HG03280 (cell line): ENCODE results near the gene MEGF9.

Experiments
- ATAC-seq: cut with Tn5 transposase; IDR thresholded peaks from one replicate; pipeline ENCODE4 v1.9.1; 2021; ENCODE audit warnings: mild to moderate bottlenecking, moderate library complexity; ENCODE audit not compliant: unreplicated experiment

MEGF9 gene

DNA sequence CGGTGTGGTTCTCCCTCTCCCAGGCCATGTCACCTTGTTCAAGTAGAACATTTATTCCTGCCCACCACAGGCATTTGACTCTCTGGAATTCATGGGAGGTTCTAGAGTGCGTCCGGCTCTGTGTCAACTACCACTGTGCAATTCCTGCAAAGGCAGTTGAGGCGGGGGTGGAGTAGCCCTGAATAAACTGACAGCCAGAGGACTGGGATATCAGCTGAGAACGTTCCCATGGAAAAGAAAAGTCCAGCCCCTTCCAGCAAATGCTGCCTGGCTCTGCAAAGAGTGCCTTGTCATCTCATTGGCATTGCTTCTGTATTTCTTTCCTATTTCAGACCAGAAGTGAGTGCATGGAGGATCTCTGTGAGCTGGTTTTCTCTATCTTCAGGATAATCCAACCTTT, 18.9 kb upstream of the MEGF9 start:
- no peak for ATAC-seq

DNA sequence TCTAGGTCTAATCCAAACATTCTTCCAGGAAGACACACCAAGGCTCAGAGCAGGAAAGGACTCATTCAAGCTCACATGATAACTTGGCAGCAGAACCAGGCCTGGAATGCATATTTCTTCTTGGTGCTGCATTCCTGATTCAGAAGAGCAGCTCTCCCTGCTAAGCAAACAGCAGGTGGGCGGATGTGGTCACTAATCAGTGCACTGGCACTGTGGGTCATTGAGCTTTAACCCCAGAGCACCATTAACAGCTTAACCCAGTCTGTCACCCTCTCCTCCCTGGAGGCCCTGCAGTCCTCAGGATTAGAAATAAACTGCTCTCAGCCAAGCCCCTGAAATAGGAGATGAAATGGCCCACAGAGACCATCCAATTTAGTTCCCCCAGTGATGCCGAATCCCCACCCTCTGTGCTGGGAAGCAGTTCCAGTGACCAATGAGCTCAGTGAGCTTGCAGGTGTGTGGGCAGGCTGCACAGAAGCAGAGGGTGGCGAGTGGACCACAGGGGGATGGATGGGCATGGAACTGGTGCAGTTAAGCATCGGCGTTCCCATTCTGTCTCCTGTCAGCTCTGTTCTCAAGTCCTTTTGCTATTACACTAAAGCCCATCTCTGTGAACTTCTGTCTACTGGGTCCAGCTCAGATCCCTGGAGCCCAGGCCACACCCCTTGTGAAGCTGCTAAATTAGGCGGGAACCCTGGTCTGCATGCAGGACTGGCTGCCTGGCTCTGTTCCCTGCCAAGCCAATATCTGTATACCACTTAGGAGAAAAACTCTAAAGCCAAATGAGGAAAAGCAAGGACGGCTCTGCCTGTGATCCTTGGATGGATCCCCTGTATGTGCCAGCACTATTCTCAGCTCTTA, 16.6 kb upstream of the MEGF9 start:
- ATAC-seq, result no peak

DNA sequence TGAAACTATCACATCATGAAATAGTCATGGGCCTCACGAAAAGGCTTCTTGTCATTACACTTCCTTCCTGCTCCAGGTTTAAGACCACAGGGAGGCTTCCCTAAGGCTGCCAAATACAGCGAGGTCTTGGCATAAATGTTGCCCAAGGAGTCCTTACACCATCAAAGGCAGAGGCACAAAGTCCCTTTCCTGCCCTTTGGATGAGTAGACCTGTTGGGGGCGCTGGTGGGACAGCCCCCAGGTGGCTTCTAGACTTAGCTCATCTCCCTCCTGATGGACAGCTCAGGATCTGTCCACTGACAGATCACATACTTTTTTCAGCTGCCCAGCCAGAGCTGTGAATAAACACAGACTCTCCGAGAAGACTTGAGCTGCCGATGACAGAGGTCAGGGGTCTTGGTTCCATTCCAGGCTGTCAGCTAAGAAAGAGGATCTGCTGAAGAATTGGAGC, 15.5 kb upstream of the MEGF9 start:
- no peak for ATAC-seq

DNA sequence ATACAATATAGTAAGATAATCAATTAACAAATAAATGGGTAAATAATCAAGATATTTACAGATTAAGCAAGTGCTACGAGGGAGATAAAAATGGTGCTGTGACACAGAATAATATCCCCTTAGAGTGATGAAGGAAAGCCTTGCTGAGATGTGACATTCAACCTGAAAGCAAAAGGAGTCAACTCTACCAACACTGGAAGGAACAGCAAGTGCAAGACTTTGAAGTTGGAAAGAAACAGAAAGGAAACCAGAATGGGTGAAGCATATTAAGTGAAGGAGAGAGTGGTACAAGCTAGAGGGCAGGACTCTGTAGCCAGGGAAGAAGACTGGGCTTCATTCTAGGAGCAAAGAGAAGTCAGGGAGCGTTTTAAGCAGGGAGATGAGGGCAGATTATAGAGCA, 12.2 kb upstream of the MEGF9 start:
- ATAC-seq, result no peak

DNA sequence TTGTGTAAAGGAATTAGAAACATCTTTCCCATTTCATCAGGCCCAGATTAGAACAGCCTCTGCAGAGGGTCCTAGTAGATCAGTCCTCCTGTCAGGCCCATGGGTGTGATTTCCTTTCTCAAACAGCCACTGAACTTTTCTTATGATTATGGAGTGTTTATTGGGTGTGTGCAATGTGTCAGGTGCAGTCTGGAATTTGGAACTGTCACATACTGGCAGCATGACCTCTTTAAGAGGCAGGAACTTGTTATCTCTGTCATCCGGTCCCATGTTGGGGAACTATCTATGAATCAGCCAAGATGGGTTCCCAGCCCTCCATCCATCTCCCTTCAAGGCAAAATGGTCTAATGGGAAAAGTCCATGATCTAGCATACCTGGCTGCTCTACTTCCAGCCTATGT, 11.6 kb upstream of the MEGF9 start:
- no peak for ATAC-seq

DNA sequence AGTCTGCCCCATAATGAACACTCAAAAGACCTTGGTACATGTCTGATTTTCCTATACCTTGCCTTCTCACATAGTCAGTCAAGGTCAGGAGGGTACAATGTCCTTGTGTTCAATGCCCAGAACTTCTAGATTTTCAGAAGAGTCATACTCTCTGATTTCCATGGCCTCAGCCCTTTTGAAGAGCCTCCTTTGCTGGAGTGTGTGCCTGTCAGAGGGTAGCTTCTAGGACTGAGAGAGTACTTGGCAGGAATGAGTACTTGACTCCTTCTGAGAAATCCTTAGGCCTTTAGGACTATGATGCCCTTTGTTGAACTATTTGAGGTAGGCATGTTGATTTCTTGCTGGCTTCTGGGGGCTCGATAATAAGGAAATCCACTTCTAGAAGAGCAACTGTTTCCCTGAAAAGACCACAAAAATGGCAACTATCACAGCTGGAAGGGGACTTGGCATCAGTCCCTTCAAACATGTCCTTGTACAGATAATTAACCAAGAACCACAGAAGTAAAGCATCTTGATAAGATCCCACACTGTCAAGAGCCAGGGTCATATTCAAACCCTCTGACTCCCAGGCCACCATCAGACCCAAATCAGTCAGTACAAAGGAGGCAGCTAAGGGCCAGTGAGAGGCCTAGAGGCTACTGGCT, 10.6 kb upstream of the MEGF9 start:
- ATAC-seq, result no peak

DNA sequence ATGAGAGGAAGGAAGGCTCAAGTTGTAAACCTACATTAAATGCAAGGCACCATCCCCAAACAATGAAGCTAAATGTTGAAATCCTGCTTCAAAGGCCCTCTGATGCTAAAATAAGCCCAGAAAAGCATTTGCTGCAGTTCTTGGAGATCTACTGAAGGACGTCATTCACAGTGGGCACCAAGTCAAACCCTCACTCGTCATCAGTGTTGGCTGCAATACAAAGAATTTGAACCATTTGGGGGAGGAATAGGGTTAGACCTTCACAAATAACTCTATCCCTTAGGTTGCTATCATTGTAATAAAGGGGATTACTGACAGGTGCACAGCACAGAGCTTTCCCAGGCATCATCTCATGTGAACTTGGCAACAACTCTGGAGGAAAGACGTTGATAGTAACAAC, 9.3 kb upstream of the MEGF9 start:
- ATAC-seq, result no peak

DNA sequence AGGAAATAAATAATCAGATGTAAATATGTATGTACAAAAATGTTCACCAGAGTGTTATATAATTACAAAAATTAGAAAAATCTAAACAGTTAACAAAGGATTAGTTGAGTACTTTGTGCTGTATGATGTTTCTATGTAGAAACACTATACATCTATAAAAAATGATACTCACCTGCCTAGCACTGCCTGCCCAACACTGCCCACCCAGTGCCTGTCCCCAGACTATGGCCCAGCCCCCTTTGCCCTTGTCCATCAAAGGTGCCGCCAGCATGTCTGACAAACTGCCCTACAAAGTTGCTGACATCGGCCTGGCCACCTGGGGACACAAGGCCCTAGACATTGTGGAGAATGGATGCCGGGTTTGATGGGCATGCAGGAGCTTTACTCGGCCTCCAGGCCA, 6.1 kb upstream of the MEGF9 start:
- ATAC-seq, result no peak

DNA sequence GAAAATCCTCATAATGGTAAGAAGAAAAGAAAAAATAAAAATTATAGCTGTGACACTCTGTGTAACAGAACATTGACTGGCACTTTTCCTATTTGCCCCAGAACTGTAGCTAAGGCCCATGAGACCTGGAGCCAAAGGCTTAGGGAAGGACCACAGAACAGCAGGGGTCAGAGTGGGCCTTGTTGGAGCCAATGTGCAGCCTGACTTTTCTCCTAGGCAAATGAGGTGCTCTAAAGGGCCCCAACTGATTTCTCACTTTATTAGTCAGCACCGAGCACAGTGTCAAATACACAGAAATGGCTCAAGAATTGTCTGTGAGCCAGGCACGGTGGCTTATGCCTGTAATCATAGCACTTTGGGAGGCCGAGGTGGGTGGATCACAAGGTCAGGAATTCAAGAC, 4.0 kb upstream of the MEGF9 start:
- ATAC-seq, result no peak

DNA sequence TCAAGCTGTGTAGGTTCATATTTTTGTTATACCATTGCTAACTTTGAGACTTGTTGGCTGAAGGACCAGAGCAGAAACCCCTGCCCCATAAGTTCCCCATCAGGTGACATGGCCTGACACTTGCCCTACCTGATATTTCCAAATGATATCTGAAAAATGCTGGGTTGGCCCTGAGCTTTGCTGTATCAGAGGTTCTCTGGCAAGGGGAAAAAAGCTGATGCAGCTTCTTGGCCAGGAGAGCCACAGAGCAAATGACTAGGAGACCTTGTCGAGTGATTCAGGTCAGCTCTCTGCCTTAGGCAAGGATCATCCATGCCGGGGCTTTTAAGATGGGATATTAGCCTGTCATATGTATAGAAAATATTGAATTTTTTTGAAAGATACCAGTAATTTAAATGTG, 2.9 kb upstream of the MEGF9 start:
- ATAC-seq, result no peak

DNA sequence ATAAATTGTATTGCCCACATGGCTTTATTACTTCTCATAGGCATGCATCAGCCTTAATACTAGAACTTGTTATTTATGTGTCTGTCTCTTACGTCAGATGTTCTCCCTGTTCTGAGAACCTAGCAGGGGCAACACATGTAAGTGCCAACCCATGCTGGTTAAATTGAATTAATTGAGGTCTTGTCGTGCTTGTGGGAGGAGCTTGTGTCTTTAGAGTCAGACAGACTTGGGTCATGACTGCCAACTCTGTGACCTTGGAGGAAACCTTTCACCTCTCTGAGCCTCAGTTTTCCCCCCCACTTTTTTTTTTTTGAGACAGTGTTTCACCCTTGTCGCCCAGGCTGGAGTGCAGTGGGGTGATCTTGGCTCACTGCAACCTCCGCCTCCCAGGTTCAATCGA, 2.2 kb upstream of the MEGF9 start:
- ATAC-seq, result no peak

DNA sequence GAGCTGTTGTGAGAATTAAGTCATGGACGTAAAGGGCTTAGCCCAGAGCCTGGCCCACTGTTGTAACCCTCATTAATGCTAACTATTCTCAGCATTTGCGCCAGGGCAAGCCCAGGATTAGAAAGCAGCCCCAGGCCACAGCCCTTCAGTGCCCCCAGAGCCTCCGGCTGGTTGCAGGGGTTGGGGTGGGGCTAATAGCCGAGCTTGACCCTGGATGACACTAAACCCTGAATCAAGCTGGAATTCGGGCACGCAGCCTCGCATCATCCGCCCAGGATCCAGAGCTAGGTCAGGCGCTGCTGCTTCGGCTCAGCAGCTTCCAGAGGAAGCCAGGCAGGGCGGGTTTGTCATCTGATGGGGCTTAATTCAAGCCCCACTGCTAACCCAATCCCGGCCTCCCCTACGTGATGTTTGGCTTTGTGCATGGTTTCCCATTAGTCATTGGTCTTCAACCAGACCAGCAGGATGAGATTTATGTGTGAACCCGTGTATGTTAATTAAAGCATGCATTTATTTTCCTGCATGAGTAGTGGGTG, 1.2 kb upstream of the MEGF9 start:
- ATAC-seq, result no peak

DNA sequence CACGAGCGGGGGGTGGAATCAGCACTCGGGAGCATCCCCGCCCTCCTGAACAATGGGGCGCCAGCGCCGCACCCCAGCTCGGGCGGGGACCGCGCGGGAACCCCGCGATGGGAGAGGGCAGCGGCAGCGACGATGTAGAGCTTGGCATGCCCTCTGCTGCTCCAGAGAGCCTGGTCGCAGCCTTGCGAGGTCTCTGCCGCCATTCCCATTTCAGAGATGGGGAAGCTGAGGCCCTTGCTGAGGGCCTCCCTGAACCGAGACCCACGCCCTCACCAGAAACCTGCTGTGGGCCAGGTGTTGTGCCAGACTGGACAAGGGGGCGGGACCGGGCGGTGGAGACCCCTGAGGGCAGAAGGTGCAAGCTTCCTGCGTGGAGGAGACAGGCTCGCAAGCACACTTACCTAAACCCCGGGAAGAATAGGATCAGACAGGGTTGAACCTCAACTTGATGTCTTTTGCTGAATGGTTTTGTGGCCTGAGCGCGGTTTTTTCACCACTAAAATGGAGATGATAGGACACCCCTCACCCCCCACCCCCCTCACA, 647 bp upstream of the MEGF9 start:
- ATAC-seq, result peak; percentile 32

DNA sequence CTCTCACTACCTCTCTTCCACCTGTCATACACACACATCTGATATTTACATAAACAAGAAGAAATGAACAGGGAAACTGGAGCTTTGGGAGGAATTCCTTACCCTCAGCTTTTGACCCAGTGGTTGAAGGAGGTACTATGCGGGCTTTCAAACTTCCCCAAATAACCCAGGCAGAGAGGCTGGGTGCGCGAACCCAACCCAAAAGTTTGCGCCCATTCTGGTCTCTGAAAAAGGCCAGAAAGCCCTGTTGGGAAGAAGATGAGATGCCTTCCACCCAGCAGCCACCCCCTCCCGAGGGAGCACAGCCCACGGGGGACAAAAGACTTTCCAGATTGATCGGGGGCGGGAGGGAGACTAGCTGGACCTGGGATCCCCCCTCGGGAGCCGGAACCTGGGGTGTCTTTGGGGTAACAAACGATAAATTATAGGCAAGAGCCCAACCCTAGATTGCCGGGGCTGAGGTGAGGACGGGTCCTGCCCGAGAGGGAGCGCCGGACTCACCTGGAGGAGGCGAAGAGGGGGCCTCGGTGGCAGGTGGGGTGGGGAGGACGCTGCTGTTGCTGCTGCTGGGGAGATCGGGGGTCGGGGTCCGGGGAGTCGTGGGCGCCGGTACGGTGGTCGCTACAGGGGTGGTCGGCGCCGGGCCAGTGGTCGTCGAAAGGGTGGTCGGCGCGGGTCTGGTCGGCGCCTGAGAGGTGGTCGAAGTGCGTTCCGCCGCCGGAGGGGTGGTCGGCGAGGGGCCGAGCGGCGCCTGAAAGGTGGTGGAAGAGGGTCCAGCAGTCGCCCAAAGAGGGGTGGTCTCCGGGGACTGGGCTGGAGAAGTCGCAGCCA, 798 bp downstream of the MEGF9 start:
- no peak for ATAC-seq

DNA sequence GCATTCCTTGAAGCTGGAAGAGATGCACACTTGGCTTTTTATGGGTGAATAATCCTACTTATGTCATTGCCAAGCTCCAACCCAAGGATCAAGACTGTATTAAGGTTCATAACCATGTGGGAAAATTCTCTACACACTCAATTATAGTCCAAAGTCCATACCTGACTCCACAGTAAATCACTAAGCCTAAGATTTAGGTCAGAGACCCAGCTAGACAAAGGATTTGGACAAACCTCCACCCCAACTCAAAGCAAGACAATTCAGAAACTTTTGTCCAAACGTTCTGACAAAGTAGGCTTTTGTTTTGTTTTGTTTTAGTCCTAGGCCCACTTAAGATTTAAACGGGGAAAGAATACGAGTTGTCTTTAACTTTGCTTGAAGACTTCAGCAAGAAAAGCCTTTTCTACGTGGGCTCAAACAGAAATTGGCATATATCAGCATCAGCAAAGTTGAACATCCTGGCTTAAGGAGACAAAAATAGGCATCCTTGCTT, 1.7 kb downstream of the MEGF9 start:
- no peak for ATAC-seq

DNA sequence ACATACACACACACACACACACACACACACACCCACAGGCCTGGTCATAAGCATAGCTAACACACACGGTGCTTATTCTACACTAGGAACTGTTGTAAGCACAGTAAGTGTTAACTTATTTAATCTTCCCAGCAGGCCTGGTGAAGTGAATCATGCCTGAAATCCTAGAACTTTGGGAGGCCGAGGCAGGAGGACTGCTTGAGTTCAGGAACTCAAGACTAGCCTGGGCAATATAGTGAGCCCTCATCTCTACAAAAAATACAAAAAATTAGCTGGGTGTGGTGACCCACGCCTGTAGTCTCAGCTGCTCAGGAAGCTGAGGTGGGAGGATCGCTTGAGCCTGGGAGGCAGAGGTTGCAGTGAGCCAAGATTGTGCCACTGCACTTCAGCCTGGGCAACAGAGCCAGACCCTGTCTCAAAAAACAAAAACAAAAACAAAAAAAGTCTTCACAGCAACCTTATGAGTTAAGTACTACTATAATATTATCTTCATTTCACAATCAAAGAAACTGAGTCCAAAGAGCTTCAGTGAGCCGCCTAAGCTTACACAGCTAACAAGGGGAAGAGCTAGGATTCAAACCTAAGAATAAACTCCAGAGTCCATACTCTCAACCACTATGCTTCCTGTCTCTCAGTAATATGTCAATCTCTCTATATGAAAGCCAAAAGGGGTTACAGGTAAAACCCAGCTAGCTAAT, 2.3 kb downstream of the MEGF9 start:
- no peak for ATAC-seq

DNA sequence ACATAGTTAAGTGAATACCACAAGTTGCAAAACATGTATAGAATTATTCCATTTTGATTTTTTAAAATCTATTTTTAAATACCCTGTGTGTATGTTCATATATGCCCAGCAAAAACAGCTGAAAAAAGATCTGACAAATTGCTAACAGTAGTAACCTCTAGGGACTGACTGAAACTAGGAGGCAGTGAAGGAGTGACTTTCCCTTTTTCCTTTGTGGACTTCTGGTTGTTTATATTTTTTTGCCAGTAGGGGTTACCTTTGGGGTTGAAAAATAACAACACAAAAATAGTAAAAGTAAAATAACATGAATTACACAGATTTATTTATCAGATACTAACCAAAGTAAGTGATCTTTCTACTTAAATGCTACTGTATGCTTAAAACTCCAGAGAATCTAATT, 2.9 kb downstream of the MEGF9 start:
- no peak for ATAC-seq

DNA sequence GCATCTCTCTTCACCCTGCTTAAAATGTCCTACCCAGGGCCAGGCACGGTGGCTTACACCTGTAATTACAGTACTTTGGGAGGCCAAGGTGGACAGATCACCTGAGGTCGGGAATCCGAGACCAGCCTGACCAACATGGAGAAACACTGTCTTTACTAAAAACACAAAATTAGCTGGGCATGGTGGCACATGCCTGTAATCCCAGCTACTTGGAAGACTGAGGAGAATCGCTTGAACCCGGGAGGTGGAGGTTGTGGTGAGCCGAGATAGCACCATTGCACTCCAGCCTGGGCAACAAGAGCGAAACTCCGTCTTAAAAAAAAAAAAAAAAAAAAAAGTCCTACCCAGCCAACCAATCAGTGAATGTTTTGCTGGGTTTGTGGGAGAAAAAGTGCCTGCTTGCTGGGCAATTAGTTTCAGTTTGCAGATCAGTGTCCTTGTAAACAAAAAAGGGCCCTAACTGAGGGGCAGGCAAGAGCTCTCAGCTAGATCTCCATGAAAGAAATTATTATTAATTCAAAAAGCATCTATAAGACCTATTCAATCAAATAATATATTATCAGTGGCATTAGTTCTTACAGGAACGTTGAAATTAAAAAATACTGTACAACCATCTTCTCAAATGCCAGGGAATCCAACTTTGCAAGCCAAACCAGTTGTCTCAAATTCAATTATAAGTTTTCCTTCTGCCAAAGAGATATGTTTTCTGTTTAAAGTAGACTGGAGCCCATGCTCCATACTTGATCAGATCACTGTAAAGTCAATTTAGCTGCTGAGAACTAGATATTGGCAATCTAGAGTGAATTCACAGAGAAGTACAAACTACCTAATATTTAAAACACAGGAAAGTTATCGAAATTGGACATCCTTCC, 3.9 kb downstream of the MEGF9 start:
- no peak for ATAC-seq

DNA sequence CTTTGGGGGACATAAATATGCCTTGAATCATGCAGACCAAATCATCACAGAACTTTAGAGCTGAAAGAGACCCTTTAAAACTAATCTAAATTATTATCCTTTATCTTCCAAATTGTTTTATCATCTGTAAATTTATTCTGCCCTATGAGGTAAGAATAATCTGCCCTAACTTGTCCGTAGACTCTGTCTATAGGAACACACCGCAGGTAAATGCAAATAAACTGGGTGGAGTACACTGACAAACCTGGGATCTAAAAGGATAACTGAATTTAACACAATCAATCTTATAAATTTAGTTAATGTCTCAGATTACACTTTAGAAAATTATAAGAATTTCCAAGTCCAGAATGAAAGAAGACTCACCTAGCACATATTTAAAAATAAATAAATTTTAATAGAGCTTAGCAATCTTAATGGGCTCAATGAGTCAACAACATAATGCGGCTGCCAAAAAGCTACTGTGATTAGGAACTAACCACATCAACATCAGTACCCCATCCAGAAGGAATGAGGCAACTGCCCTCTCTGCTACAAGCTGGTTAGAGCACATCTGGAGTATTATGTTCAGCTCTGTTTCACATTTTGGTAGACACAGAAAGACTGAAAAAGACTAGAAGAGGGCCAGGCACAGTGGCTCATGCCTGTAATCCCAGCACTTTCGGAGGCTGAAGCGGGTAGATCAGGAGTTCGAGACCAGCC, 5.6 kb downstream of the MEGF9 start:
- ATAC-seq, result no peak
